PC-3 (cell line): ENCODE measurements around the gene PCDHGB4. TPM values are rescaled to one million over a fixed set of nuclear protein-coding genes. Genes with fewer than 3 reads are reported as not detected.

Experiments
- ATAC-seq: fragments of 200-7000 bp; cut with Tn5 transposase; 2 replicates; pipeline ENCODE4 v1.9.1; 2020; ENCODE audit warnings: mild to moderate bottlenecking, moderate library complexity
- BruUV-seq: library from RNA; stranded (reverse); fragments of 400-500 nt; replicated peaks from 2 replicates; lab custom pipeline; 2021; lab: Mats Ljungman, UMichigan
- CTCF ChIA-PET: fragments of 300-600 bp; sonication (Branson Sonifier 250); formaldehyde crosslinking; loops from one replicate; lab custom pipeline; 2022; ENCODE audit warnings: antibody characterized with exemption; lab: Charles Lee
- POLR2A ChIA-PET: fragments of 300-600 bp; sonication (Branson Sonifier 250); formaldehyde crosslinking; loops from one replicate; lab custom pipeline; 2022; ENCODE audit warnings: antibody characterized with exemption; ENCODE audit not compliant: unreplicated experiment; lab: Charles Lee
- DNase-seq: peaks from one replicate; pipeline ENCODE4 v3.0.0-alpha.2; 2015
- H2AFZ ChIP-seq: fragments of 300-600 bp; sonication (generic); 2 replicates; pipeline ENCODE4 v1.6.0; 2016; ENCODE audit warnings: antibody characterized with exemption, low read length
- H3F3A ChIP-seq: fragments of 300-600 bp; sonication (generic); one replicate; pipeline ENCODE4 v1.6.0; 2017; ENCODE audit warnings: antibody characterized with exemption, low read length, control low read depth, mild to moderate bottlenecking; ENCODE audit not compliant: unreplicated experiment
- H3K27ac ChIP-seq: fragments of 300-600 bp; sonication (generic); 2 replicates; pipeline ENCODE4 v1.5.1; 2016; ENCODE audit warnings: mild to moderate bottlenecking, low read length
- H3K27me3 ChIP-seq: fragments of 300-600 bp; sonication (generic); 2 replicates; pipeline ENCODE4 v1.6.1; 2016; ENCODE audit warnings: low read length, mixed read lengths
- H3K36me3 ChIP-seq: fragments of 300-600 bp; sonication (generic); 2 replicates; pipeline ENCODE4 v1.6.1; 2016; ENCODE audit warnings: low read depth, mixed run types, low read length, mixed read lengths
- H3K4me1 ChIP-seq: fragments of 300-600 bp; sonication (generic); 2 replicates; pipeline ENCODE4 v1.5.1; 2016; ENCODE audit warnings: low read length; ENCODE audit not compliant: insufficient read depth
- H3K4me2 ChIP-seq: fragments of 300-600 bp; sonication (generic); 2 replicates; pipeline ENCODE4 v1.6.0; 2016; ENCODE audit warnings: low read length
- H3K4me3 ChIP-seq: fragments of 300-600 bp; sonication (generic); 2 replicates; pipeline ENCODE4 v1.5.1; 2016; ENCODE audit warnings: mild to moderate bottlenecking, low read length, mixed read lengths
- H3K79me2 ChIP-seq: fragments of 300-600 bp; sonication (generic); 2 replicates; pipeline ENCODE4 v1.6.1; 2017; ENCODE audit warnings: low read length, mixed read lengths
- H3K9ac ChIP-seq: fragments of 300-600 bp; sonication (generic); 2 replicates; pipeline ENCODE4 v1.6.0; 2016; ENCODE audit warnings: mild to moderate bottlenecking, low read length
- H3K9me2 ChIP-seq: fragments of 300-600 bp; sonication (generic); replicated peaks from 2 replicates; pipeline ENCODE4 v1.6.1; 2016; ENCODE audit warnings: mixed run types, low read length, mixed read lengths
- H3K9me3 ChIP-seq: fragments of 300-600 bp; sonication (generic); 2 replicates; pipeline ENCODE4 v1.6.1; 2016; ENCODE audit warnings: low read length, mixed read lengths
- H4K20me1 ChIP-seq: fragments of 300-600 bp; sonication (generic); 2 replicates; pipeline ENCODE4 v1.6.1; 2016; ENCODE audit warnings: low read length, mixed read lengths
- EZH2 ChIP-seq: fragments of 300-600 bp; sonication (generic); IDR thresholded peaks from one replicate; pipeline ENCODE4 v1.6.1; 2017; ENCODE audit warnings: antibody characterized with exemption, mild to moderate bottlenecking, low read length; ENCODE audit not compliant: unreplicated experiment
- EZH2phosphoT487 ChIP-seq: fragments of 300-600 bp; sonication (generic); IDR thresholded peaks from 2 replicates; pipeline ENCODE4 v1.6.1; 2018; ENCODE audit warnings: mild to moderate bottlenecking, antibody characterized with exemption, low read length, borderline replicate concordance
- intact Hi-C: fragments of 100-400 bp; cut with micrococcal nuclease; formaldehyde crosslinking; loops from 2 replicates; pipeline ENCODE4 v1.9.0; 2023
- total RNA-seq: library from RNA; depleted of rRNA; stranded (reverse); fragments of >200 nt; gene quantifications from 2 replicates; pipeline ENCODE4 v1.2.3, GENCODE V29; 2014
- TF ChIP-seq, protein P1 (sequence below): fragments of 300-600 bp; sonication (generic); conservative IDR thresholded peaks from 2 replicates; pipeline ENCODE4 v1.5.1; 2017; ENCODE audit warnings: antibody characterized with exemption, low read depth, mild to moderate bottlenecking, low read length

PCDHGB4 gene
- total RNA-seq, 1 experiment from 2014 or later = 0.73 TPM

GRCh38 chr5:141389153-141390042 lies 1.9 kb downstream of the PCDHGB4 start:
- no peak overlapping the region for H2AFZ ChIP-seq
- no peaks in the 10 kb centered on the region for H4K20me1 ChIP-seq
- H3K27ac ChIP-seq = no peak overlapping the region
- H3K9me2 ChIP-seq = no peaks in the 10 kb centered on the region
- H3K27me3 ChIP-seq = no peaks in the 10 kb centered on the region
- intact Hi-C loops = no loop called here
- DNase-seq = no peak
- H3K4me2 ChIP-seq = no peak overlapping the region
- H3K9ac ChIP-seq = no peak overlapping the region
- no peaks in the 10 kb centered on the region for H3K79me2 ChIP-seq
- H3K4me1 ChIP-seq = no peaks in the 10 kb centered on the region
- ChIA-PET CTCF (no interaction called here), POLR2A (interaction anchor here (0.6 kb wide), 1 partner anchor 41 kb away, joined by 10 read pairs; no protein-coding TSS in a partner anchor)
- H3K36me3 ChIP-seq = no peaks in the 10 kb centered on the region
- no peak for ATAC-seq
- H3K9me3 ChIP-seq = 0 out of 2 replicates have a peak, but pooled peaks cover 6% of the 10 kb centered on the region
- BruUV-seq = no TSS peak
- TF ChIP-seq EZH2 (no peak), EZH2phosphoT487 (no peak)
- TF ChIP-seq, protein P1, sequence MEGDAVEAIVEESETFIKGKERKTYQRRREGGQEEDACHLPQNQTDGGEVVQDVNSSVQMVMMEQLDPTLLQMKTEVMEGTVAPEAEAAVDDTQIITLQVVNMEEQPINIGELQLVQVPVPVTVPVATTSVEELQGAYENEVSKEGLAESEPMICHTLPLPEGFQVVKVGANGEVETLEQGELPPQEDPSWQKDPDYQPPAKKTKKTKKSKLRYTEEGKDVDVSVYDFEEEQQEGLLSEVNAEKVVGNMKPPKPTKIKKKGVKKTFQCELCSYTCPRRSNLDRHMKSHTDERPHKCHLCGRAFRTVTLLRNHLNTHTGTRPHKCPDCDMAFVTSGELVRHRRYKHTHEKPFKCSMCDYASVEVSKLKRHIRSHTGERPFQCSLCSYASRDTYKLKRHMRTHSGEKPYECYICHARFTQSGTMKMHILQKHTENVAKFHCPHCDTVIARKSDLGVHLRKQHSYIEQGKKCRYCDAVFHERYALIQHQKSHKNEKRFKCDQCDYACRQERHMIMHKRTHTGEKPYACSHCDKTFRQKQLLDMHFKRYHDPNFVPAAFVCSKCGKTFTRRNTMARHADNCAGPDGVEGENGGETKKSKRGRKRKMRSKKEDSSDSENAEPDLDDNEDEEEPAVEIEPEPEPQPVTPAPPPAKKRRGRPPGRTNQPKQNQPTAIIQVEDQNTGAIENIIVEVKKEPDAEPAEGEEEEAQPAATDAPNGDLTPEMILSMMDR = no peak
- H3K4me3 ChIP-seq = no peak overlapping the region
- H3F3A ChIP-seq = no peaks in the 10 kb centered on the region

- TF ChIP-seq EZH2 (no peak), EZH2phosphoT487 (no peak)
- TF ChIP-seq, protein P1 = no peak
- no peak within 1 kb of the TSS for H3K27ac ChIP-seq
- no peak within 1 kb of the TSS for H3K9ac ChIP-seq
- H3K27me3 ChIP-seq = no peaks in the 10 kb centered on the region
- H3K4me1 ChIP-seq = no peaks in the 10 kb centered on the region
- POLR2A ChIA-PET = no interaction called here
- H4K20me1 ChIP-seq = no peaks in the 10 kb centered on the region
- H3K9me3 ChIP-seq = 0 out of 2 replicates have a peak, but pooled peaks cover 6% of the 10 kb centered on the region
- no peak within 1 kb of the TSS for H3K4me2 ChIP-seq
- intact Hi-C loops = no loop called here
- CTCF ChIA-PET = no interaction called here
- H3K9me2 ChIP-seq = no peaks in the 10 kb centered on the region
- no peak within 1 kb of the TSS for H2AFZ ChIP-seq
- no peak for ATAC-seq
- H3K79me2 ChIP-seq = no peaks in the 10 kb centered on the region
- H3F3A ChIP-seq = no peaks in the 10 kb centered on the region
- BruUV-seq = no TSS peak
- DNase-seq = no peak
- H3K4me3 ChIP-seq = no peak within 1 kb of the TSS
- no peaks in the 10 kb centered on the region for H3K36me3 ChIP-seq
Observed at GRCh38 chr5:141392429-141393198, 5.1 kb downstream of the PCDHGB4 start, which contains the start of gene PCDHGA8. Gene PCDHGA8, plus strand, starts transcription at chr5:141392633. Its CDS starts 181 bp downstream, at chr5:141392814.
